Panc1 (cell line): Measurements from ENCODE around the gene FNIP2.

Source experiments
- CTCF ChIP-seq: fragments of 450-650 bp; IDR thresholded peaks from 2 replicates; pipeline ENCODE4 v1.5.1; 2017; ENCODE audit warnings: mild to moderate bottlenecking
- POLR2AphosphoS5 ChIP-seq: IDR thresholded peaks from 2 replicates; pipeline ENCODE4 v1.6.1; 2012; ENCODE audit warnings: mild to moderate bottlenecking, low read depth, low read length, moderate library complexity
- REST ChIP-seq, 2 experiments: IDR thresholded peaks; 2 replicates each; pipeline ENCODE4 v1.6.1; 2011 to 2012; ENCODE audit warnings: low read depth in 2 of 2, control low read depth in 1 of 2, low read length in 1 of 2, mild to moderate bottlenecking in 1 of 2, moderate library complexity in 1 of 2; ENCODE audit not compliant: insufficient read depth in 1 of 2

- TF ChIP-seq CTCF (no peak), POLR2AphosphoS5 (no peak), REST (IDR thresholded peaks at IDR 0.05; ENCODE audit: insufficient read depth in 1 of 2, low read depth in 2 of 2, low read length in 1 of 2) (no peak)
Measured at GRCh38 chr4:158904815-158905214, 136.0 kb downstream of the FNIP2 start.
